ENCODE measurements around the gene B3GALNT2. TPM values are rescaled to one million over a fixed set of nuclear protein-coding genes. Genes with fewer than 3 reads are reported as not detected.

Gene B3GALNT2
- total and polyA plus RNA-seq, 2 of the 8 experiments (the other 6 are each of a cell fraction or from before 2014, with no cell fraction given): 15.4 to 39.4 TPM

DNA sequence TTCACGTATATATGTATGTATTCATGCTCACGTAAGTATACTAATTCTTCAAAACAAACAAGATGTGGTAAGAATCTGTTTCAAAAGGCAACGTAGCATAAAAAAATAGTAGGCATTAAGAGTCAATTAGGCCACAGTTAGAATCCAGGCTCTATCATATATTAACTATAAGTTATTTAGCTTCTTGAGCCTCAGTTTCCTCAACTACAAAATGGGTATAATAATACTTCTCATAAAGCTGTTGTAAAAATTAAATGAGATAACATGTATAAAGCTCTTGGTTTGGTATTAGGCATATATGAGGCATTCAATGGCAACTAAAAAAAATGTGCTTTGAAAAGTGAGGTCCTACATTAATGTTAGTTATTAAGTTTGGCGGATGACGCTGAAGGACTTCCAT lies 9.2 kb downstream of the B3GALNT2 start:
- Histone ChIP-seq H4K91ac (replicated peaks; ENCODE audit: insufficient read length, low read length) (no peak overlapping the region), H2BK15ac (ENCODE audit: low read length) (no peak overlapping the region), H3K23me2 (ENCODE audit: low read depth, low read length) (no peaks in the 10 kb centered on the region), H2AK5ac (ENCODE audit: low read depth, low read length) (no peak overlapping the region), H4K20me1 (replicated peaks in 1 of 2; ENCODE audit: control insufficient read depth in 1 of 2, insufficient read depth in 2 of 2, low read length in 2 of 2) (peaks cover 0 to 6% of the 10 kb centered on the region in 2 experiments), H3K27ac (ENCODE audit: low read depth, low read length) (no peak overlapping the region), H4K8ac (ENCODE audit: extremely low read depth, insufficient read depth, low read length) (no peak overlapping the region), H4K5ac (ENCODE audit: insufficient read length, low read depth, low read length) (no peak overlapping the region), H3K18ac (ENCODE audit: extremely low read depth, low read length) (no peak overlapping the region), H3K56ac (replicated peaks; ENCODE audit: insufficient read length, low read depth, low read length) (no peak overlapping the region), H3K79me2 (ENCODE audit: control insufficient read depth in 1 of 2, insufficient read depth in 2 of 2, low read length in 2 of 2) (peaks cover 0 to 40% of the 10 kb centered on the region in 2 experiments; a peak in 3 of 4 replicates), H2BK5ac (ENCODE audit: low read depth, low read length) (no peak overlapping the region), H3K14ac (ENCODE audit: insufficient read length) (no peak overlapping the region), H2AFZ (ENCODE audit: low read length) (no peak overlapping the region), H3K36me3 (ENCODE audit: control insufficient read depth in 2 of 4, insufficient read depth in 4 of 4, low read length in 3 of 4) (peaks cover 4 to 30% (median 12%) of the 10 kb centered on the region in 4 experiments; a peak in 7 of 8 replicates), H3K79me1 (ENCODE audit: low read depth, low read length) (no peaks in the 10 kb centered on the region), H3K27me3 (replicated peaks in 1 of 4; ENCODE audit: control insufficient read depth in 3 of 4, extremely low read depth in 1 of 4, insufficient read depth in 3 of 4, low read length in 3 of 4) (no peaks in the 10 kb centered on the region), H2BK20ac (ENCODE audit: low read length) (no peak overlapping the region), H3K4ac (replicated peaks; ENCODE audit: insufficient read length, low read depth, low read length) (no peak overlapping the region), H3K4me3 (ENCODE audit: extremely low read depth in 1 of 4, insufficient read depth in 2 of 4, low read depth in 3 of 4, low read length in 4 of 4) (no peak overlapping the region), H3K23ac (ENCODE audit: insufficient read length) (no peak overlapping the region), H3K4me2 (ENCODE audit: insufficient read depth in 1 of 2, low read depth in 2 of 2, low read length in 2 of 2) (no peak overlapping the region), H2BK12ac (ENCODE audit: low read depth, low read length) (no peak overlapping the region), H3K9ac (replicated peaks in 1 of 4; ENCODE audit: extremely low read depth in 1 of 4, low read depth in 3 of 4, low read length in 3 of 4) (no peak overlapping the region), H3K9me3 (ENCODE audit: insufficient read depth in 2 of 2, low read depth in 1 of 2, low read length in 1 of 2) (no peaks in the 10 kb centered on the region), H3K4me1 (replicated peaks in 1 of 4; ENCODE audit: control insufficient read depth in 3 of 4, insufficient read depth in 4 of 4, low read length in 3 of 4) (no peaks in the 10 kb centered on the region), H2BK120ac (replicated peaks; ENCODE audit: low read depth, low read length) (no peak overlapping the region)
- ChIA-PET CTCF (ENCODE audit: partially characterized antibody) (interaction anchor here (1.3 to 2.6 kb wide), 2 partner anchors 10 to 19 kb away, joined by 3 to 9 read pairs; no protein-coding TSS in a partner anchor), POLR2A (ENCODE audit: partially characterized antibody) (interaction anchor here (2.1 kb wide), 1 partner anchor 8 kb away, joined by 7 read pairs; no protein-coding TSS in a partner anchor)
- TF ChIP-seq SRF (IDR thresholded peaks at IDR 0.05; ENCODE audit: low read depth, low read length) (no peak), CBX8 (IDR thresholded peaks at IDR 0.05; ENCODE audit: borderline replicate concordance, low read depth, low read length) (no peak), RFX5 (IDR thresholded peaks at IDR 0.05; ENCODE audit: borderline replicate concordance, low read depth, low read length) (no peak), ASH2L (IDR thresholded peaks at IDR 0.05; ENCODE audit: low read length) (no peak), RBBP5 (IDR thresholded peaks at IDR 0.05; ENCODE audit: borderline replicate concordance, low read depth, low read length) (no peak), CREB1 (IDR thresholded peaks at IDR 0.05) (no peak), BCL11A (IDR thresholded peaks at IDR 0.05; ENCODE audit: low read depth in 2 of 2, low read length in 2 of 2) (no peak), SIRT6 (IDR thresholded peaks at IDR 0.05; ENCODE audit: low read length) (no peak), SUZ12 (IDR thresholded peaks at IDR 0.05; ENCODE audit: low read length) (no peak), TAF7 (optimal IDR thresholded peaks at IDR 0.05; ENCODE audit: borderline replicate concordance, low read depth, low read length) (no peak), TBP (IDR thresholded peaks at IDR 0.05; ENCODE audit: low read depth, low read length) (no peak)
- no peak for DNase-seq (ENCODE audit: low read depth in 1 of 2, low spot score in 2 of 2)
- WGBS, 2 experiments (ENCODE audit: extremely low coverage in 1 of 2, insufficient coverage in 1 of 2, insufficient read length in 1 of 2, insufficient replicate concordance in 2 of 2, low coverage in 1 of 2, low lambda C conversion rate in 2 of 2, missing lambda C conversion rate in 1 of 2): 96% methylated on average over 5 of the region's 5 CpGs; no CpG with 5 or more reads in 1 of the 2 experiments
- no peak for FAIRE-seq

All from H1 (cell line).